ENCODE results near the gene MYT1. TPM values are rescaled to one million over a fixed set of nuclear protein-coding genes. Genes with fewer than 3 reads are reported as not detected.
A peak's percentile ranks its signal among the peaks of the same experiment; 100 is the strongest.

The MYT1 gene
- total and polyA plus RNA-seq, 2 of the 8 experiments (the other 6 are each of a cell fraction or from before 2014, with no cell fraction given), result 0.63 to 2.0 TPM

DNA sequence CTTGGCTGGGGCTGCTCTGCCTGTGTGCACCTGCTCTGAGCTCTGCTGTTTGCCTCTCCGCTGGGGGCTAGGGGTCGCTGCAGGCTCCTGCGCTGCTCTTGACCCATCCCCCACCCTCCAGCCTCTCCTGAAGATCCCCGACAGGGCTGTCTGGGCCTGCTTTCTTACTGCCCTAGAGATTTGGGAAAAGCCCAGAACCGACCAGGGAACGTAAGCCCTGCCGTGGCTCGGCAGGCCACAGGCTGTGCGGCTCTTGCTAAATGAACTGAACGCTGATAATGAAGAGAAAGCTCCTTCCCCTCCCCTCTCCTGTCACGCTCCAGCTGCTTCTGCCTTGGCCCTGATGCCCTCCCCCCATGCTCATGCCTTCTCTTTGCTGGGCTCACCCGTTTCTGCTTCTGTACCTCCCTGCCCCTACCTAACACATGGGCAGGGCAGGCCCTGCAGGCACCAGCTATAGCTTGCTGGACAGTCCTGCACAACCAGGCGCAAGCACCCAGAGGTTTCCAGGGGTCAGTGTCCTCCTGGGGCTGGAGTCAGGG, 59.3 kb downstream of the MYT1 start (continued):
- TF ChIP-seq, protein P1, sequence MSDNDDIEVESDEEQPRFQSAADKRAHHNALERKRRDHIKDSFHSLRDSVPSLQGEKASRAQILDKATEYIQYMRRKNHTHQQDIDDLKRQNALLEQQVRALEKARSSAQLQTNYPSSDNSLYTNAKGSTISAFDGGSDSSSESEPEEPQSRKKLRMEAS (IDR thresholded peaks at IDR 0.05), result peak; percentile 28; the same call in 1 of the 2 replicates
- TF ChIP-seq EP300 (IDR thresholded peaks at IDR 0.05; ENCODE audit: borderline replicate concordance in 1 of 2, low read depth in 2 of 2, low read length in 2 of 2) (peak in 1 of 2 experiments; percentile 66; a peak in 1 of 3 replicates), RBBP5 (IDR thresholded peaks at IDR 0.05; ENCODE audit: borderline replicate concordance, low read depth, low read length) (peak; percentile 81; the same call in 1 of the 2 replicates), KDM1A (IDR thresholded peaks at IDR 0.05; ENCODE audit: borderline replicate concordance, low read length) (0 out of 2 replicates have a peak, but pooled peaks have one; percentile 61)

Data from H1 (cell line).